Activated CD8-positive, alpha-beta memory T cell treated with anti-CD3 and anti-CD28 coated beads for 48 hours (primary cell): ENCODE results near the gene ALKBH2.
A peak's percentile ranks its signal among the peaks of the same experiment; 100 is the strongest.

Source experiments
- DNase-seq, 3 experiments: peaks; one replicate each; pipeline ENCODE4 v3.0.0-alpha.2; 2020; ENCODE audit warnings: low read depth in 2 of 3, low spot score in 2 of 3

Gene ALKBH2

GRCh38 chr12:109093022-109093918, at the start of gene ALKBH2:
Gene ALKBH2, minus strand, starts transcription at chr12:109093472. Its CDS starts 686 bp downstream, at chr12:109092786.
- DNase-seq: peak; percentile 84 to 90 (median 85)

DNA sequence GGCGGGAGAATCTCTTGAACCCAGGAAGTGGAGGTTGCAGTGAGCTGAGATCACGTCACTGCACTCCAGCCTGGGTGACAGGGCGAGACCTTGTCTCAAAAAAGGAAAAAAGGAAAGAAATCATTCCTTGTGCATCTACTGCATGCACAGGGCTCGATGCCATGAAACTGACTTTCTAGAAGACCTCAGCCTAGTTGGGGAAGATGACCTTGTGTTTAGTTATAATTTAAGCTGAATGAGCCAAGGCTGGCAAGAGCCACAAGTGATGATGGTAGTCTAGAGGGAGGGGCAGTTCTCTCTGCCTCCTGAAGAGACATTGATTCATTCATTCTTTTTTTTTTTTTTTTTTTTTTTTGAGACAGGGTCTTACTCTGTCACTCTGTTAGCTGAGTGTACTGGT, 47.3 kb upstream of the ALKBH2 start:
- DNase-seq: no peak

DNA sequence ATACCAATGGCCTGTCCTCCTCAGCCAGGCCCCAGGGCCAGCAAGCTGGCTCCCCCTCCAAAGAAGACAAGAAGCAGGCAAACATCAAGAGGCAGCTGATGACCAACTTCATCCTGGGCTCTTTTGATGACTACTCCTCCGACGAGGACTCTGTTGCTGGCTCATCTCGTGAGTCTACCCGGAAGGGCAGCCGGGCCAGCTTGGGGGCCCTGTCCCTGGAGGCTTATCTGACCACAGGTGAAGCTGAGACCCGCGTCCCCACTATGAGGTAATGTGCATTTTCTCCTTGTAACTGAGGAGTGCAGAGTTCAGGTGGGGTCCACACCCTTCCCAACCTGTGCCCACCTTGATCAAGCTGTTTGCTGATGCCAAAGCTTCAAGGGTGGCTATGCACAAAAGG, 46.5 kb upstream of the ALKBH2 start:
- no peak for DNase-seq

DNA sequence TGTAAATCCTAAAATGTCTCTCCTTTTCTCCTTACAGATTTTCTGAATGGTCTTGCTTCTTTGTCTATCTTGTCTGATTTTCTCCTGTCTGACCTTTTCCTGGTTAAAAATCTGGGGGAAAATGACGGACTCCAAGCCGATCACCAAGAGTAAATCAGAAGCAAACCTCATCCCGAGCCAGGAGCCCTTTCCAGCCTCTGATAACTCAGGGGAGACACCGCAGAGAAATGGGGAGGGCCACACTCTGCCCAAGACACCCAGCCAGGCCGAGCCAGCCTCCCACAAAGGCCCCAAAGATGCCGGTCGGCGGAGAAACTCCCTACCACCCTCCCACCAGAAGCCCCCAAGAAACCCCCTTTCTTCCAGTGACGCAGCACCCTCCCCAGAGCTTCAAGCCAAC, 46.1 kb upstream of the ALKBH2 start:
- no peak for DNase-seq

DNA sequence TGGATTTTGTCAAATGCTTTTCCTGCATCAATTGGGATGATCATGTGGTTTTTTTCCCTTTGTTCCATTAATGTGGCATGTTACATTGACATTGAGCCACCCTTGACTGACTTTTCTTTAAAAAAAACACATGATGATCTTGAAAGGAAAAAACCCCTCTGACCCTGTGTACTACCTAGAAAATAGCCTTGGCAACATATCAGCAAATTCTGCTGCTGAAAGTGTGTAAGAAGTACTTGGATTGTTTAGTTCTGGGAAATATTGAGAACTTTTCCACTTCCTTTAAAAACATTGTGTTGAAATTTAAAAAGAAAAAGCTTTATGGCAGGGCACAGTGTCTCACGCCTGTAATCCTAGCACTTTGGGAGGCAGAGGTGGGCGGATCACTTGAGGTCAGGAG, 43.8 kb upstream of the ALKBH2 start:
- no peak for DNase-seq

- no peak for DNase-seq
Observed at GRCh38 chr12:109134186-109134917, 41.1 kb upstream of the ALKBH2 start.

DNA sequence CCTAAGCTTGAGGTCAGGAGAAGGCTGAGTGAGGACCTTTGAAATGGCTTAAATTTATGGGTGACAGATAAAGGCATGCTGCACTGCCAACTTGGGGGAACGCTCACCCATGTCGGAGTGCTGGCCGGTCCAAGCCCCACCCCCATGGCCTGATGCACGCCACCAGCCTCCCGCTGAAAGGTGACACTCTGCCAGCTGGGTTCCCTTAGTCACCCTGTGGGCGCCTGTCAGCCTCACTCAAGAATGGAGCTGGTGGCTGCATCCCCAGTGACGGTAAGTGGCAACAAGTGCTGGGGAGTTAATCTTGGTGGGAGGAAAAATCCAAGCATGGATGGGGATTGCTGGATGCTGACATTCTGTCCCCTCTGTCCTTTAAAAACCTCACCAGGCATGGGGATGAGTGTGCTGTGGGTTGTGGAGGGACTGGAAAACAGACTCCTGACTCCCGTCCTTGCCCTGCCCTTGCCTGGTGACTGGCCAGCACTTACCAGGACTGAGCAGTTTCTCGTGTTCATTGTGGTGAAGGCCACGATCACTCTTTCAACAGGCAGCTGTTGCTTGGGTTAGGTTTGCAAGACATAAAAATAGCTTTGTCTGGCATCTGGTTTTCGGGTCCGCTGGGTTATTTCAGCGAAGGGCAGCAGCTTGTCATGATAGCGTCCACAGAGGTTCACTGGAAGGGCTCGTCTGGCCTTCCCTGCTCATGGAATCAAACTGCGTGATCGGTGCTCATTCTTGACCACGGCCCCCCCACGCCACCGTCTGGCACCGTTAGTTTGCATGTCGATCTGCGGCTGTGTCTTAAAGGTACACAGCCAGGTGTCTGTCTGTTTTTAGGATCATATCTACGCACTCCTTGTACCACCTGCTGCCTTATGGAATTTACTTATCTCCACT, 38.1 kb upstream of the ALKBH2 start:
- DNase-seq: no peak

- no peak for DNase-seq
Observed at GRCh38 chr12:109130297-109131153, 37.3 kb upstream of the ALKBH2 start.

DNA sequence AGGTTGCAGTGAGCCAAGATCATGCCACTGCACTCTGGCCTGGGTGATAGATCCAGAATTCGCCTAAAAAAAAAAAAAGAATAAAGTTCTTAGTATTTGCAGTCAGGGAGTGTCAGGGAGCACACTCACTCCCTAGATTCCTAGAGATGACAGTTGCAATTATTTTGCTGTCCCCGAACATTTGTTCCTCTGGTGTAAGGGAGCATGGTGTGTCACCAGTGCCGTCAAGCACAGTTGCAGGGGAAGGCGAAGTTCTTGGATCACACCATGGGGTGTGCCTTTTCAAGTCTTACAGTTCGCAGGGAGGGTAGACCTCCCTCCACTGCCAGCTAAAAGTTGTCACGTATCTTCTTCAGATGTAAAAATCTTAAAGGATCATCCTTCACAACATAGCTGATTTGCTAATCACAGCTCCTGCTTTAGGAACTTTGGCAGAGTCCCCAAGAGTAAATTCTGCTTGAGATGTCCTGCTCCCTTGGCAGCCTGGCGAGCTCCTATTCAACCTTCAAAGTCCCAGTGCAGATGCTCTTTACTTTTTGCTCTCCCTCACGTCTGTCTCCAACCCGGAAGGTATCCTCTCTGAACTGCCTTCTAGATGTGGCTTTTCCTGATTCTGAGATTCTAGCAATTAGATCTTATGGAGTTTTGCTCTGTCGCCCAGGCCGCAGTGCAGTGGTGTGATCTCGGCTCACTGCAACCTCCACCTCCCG, 34.4 kb upstream of the ALKBH2 start:
- DNase-seq: no peak

DNA sequence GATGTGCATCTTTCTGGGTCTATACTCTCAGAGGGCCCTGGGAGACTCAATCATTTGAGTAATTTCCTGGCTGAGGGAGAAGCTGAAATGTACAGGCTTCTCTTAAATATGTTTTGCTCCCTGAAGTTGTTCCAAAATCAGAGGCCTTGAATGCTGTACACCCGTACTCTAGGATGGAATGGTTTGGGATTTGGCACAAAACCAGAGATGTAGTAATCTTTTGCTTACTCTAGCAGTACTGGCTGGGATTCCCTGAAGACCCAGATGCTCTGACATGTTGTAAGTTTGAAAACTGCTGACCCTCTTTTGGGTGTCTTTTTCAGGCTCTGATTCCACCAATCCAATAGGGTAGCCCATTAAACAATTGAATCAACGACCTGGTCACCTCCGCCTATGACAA, 33.5 kb upstream of the ALKBH2 start:
- no peak for DNase-seq

DNA sequence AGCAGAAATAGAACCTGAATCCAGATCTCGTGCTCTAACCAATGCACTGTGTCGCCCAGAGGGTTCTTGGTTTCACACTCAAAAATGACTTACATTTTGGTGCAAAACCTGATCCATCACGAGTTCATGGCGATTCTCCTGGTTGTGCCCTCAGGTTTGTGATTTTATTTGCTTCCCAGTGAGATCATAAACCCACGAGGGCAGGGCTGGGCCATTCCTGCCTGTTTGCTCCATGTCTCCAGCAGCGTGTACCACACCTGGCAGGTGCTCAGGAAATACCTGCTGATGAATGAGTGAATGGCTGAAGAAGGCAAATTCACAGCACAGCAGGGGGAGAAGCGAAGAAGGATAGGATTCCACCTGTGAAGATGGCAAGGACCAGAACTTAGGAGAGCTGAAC, 32.5 kb upstream of the ALKBH2 start:
- DNase-seq: no peak

GRCh38 chr12:109124878-109125648, 31.8 kb upstream of the ALKBH2 start:
- no peak for DNase-seq

DNA sequence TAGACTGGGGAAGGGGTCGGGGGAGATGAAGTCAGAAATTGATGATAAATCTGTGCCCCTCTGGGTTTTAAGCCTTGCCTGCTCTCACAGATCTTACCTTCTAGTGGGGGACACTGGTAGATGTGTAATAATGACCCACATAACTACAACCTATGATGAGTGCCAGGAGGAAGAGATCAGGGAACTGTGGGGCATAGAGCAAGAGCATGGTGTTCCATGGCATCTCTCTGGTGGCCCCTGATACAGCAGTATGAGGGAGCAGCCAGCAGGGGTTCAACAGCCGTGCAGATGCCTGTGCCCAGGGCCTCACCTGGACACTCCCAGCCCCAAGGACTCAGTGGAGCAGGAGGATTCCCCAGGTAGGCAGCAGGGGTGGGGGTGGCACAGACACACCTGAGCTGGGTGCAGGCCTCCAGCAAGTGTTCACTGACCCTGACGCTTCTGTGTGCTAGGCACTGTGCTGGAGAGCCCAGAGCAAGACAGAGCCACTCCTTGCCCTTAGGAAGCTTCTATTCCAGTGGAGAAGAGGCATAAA, 28.1 kb upstream of the ALKBH2 start:
- no peak for DNase-seq

- no peak for DNase-seq
Observed at GRCh38 chr12:109120557-109120956, 27.3 kb upstream of the ALKBH2 start.

GRCh38 chr12:109120095-109120494, 26.8 kb upstream of the ALKBH2 start:
- no peak for DNase-seq

GRCh38 chr12:109116611-109116949, 23.3 kb upstream of the ALKBH2 start:
- no peak for DNase-seq

DNA sequence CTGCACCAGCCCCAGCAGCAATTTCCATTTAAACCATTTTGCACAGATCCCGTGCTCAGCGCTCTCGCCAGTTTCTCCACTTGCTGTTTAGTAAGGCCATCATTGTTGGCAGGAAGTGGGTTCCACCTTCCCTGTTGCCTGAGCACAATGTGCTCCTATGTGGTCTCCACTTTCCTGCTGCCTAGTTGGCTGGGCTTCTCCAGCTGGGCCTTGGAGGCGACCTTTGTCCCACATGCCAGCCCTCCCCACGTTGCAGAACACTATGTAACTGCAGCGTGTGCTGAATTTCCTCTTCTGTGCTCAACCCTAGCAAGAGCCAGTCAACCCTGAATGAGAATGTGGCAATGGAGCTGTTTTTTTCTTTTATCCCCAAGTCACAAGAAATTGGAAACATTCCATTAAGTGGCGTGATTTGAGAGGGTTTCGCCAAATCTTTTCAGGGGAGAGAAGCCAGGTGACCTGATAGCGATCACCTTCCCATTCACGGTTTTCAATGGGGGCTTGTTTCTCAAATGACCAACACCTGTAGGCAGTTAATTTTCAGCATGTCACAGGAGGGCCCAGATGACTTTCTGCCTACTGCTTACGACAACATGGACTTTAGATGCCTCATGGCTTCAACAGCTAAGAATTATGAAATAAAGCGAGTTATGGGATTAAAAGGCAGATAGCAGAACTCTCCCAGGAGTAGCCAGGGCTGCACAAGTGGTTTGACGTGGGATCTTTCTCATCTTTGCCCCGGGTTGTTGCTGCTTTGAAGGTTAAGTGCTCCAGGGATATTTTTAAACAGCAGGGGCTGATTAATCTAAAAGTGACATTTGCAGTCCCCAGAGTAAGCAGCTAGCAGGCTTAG, 22.7 kb upstream of the ALKBH2 start, which contains the start of gene ACACB:
TSS of gene ACACB (plus strand) at position 830 of the 853 bp plus-strand sequence. CDS start 22,819 bp downstream, outside the sequence.
- no peak for DNase-seq

DNA sequence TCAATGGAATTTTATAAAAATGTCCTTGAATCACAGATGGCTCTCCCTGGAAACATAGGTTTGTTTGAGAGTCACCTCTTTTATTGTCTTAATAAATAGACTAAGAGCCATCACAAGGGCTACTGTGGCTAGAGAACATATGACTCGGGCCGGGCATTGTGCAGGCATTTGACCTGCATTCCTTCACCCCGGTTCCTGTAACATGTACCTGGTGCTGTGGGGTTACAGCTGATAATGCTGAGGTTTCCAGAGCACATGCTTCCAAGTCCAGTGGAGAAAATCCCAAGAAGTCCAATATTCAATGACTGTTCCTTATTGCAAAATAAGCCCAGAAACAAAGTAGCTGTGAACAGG, 22.1 kb upstream of the ALKBH2 start:
- no peak for DNase-seq
